ENCODE results near the gene GLT6D1. TPM values are rescaled to one million over a fixed set of nuclear protein-coding genes. Genes with fewer than 3 reads are reported as not detected.

GLT6D1 gene
- total RNA-seq, 1 donor = not detected

- no peak for DNase-seq (ENCODE audit: low read depth)
- TF ChIP-seq CTCF (IDR thresholded peaks at IDR 0.05; ENCODE audit: insufficient read depth, low read depth, low read length) = no peak
- no peak overlapping the region for H3K4me3 ChIP-seq (ENCODE audit: low read depth, low read length)
Measured at GRCh38 chr9:135574331-135574730, 65.0 kb downstream of the GLT6D1 start.

Other genes starting within 250 kb of the GLT6D1 start
- gene PPP1R26, start 159.8 kb downstream of the GLT6D1 start, total RNA-seq = 10.3 and 11.7 TPM in 2 replicates
- gene MRPS2, start 138.9 kb downstream of the GLT6D1 start, total RNA-seq = 12.1 and 14.5 TPM in 2 replicates
- gene LCN1, start 118.1 kb downstream of the GLT6D1 start, total RNA-seq = not detected in 2 replicates
- not detected in 2 replicates for gene OBP2A, start 93.4 kb downstream of the GLT6D1 start, total RNA-seq
- not detected in 2 replicates for gene PAEP, start 77.8 kb downstream of the GLT6D1 start, total RNA-seq
- gene LCN9, start 23.8 kb upstream of the GLT6D1 start, total RNA-seq = not detected in 2 replicates
- gene SOHLH1, start 59.9 kb upstream of the GLT6D1 start, total RNA-seq = not detected in 2 replicates
- not detected in 2 replicates for gene KCNT1, start 62.6 kb upstream of the GLT6D1 start, total RNA-seq

All from fibroblast of villous mesenchyme (primary cell).